NK-92 (cell line): ENCODE measurements around the gene PTCD2.
"Not testable (repeated sequence)": the region's sequence is repeated elsewhere in the genome, so short reads cannot be mapped to it uniquely, and the experiment has no call there.

Experiments
- DNase-seq: peaks from one replicate; lab custom pipeline; 2025; ENCODE audit not compliant: unreplicated experiment; lab: John Stamatoyannopoulos, UW

The PTCD2 gene

GRCh38 chr5:72378639-72379289 is 58.6 kb downstream of the PTCD2 start:
- no peak for DNase-seq

GRCh38 chr5:72379936-72380335 is 59.8 kb downstream of the PTCD2 start:
- no peak for DNase-seq

- no peak for DNase-seq
These were observed 60.5 kb downstream of the PTCD2 start for GRCh38 chr5:72380492-72381274.

- no peak for DNase-seq
These were observed 63.1 kb downstream of the PTCD2 start for GRCh38 chr5:72383280-72383679.

GRCh38 chr5:72383726-72384125 is 63.6 kb downstream of the PTCD2 start:
- no peak for DNase-seq

GRCh38 chr5:72386639-72387038 is 66.5 kb downstream of the PTCD2 start:
- DNase-seq: no peak

GRCh38 chr5:72387985-72388384 is 67.8 kb downstream of the PTCD2 start:
- DNase-seq: no peak

- no peak for DNase-seq
These were observed 68.5 kb downstream of the PTCD2 start for GRCh38 chr5:72388646-72389045.

- no peak for DNase-seq
These were observed 70.7 kb downstream of the PTCD2 start for GRCh38 chr5:72390836-72391235.

GRCh38 chr5:72392326-72392733 is 72.2 kb downstream of the PTCD2 start:
- no peak for DNase-seq

GRCh38 chr5:72393052-72393451 is 72.9 kb downstream of the PTCD2 start:
- DNase-seq: no peak

GRCh38 chr5:72394688-72395087 is 74.5 kb downstream of the PTCD2 start:
- DNase-seq: no peak

GRCh38 chr5:72397836-72398235 is 77.7 kb downstream of the PTCD2 start:
- DNase-seq: no peak

GRCh38 chr5:72400950-72401349 is 80.8 kb downstream of the PTCD2 start:
- no peak for DNase-seq

GRCh38 chr5:72402381-72402890 is 82.3 kb downstream of the PTCD2 start:
- no peak for DNase-seq

- no peak for DNase-seq
These were observed 82.9 kb downstream of the PTCD2 start for GRCh38 chr5:72402959-72403628.

- not testable (repeated sequence) for DNase-seq
These were observed 84.6 kb downstream of the PTCD2 start for GRCh38 chr5:72404771-72405170.

GRCh38 chr5:72407078-72407477 is 86.9 kb downstream of the PTCD2 start:
- DNase-seq: no peak

- no peak for DNase-seq
These were observed 87.4 kb downstream of the PTCD2 start for GRCh38 chr5:72407541-72407940.

- no peak for DNase-seq
These were observed 88.0 kb downstream of the PTCD2 start for GRCh38 chr5:72408127-72408526.

GRCh38 chr5:72408603-72409002 is 88.4 kb downstream of the PTCD2 start:
- no peak for DNase-seq
